Fibroblast of villous mesenchyme (primary cell): ENCODE data around the gene AFDN. TPM values are rescaled to one million over a fixed set of nuclear protein-coding genes. Genes with fewer than 3 reads are reported as not detected.

ENCODE experiments used
- DNase-seq: peaks from one replicate; pipeline ENCODE4 v3.0.0-alpha.2; 2010; ENCODE audit warnings: low read depth
- H3K4me3 ChIP-seq: 2 replicates; pipeline ENCODE4 v1.5.1; 2011; ENCODE audit warnings: low read depth, mild to moderate bottlenecking, low read length
- total RNA-seq: library from RNA; depleted of rRNA; stranded (reverse); fragments of >200 nt; gene quantifications from 2 replicates; pipeline ENCODE4 v1.2.3, GENCODE V29; 2012
- TF ChIP-seq, protein P1 (sequence below): IDR thresholded peaks from 2 replicates; pipeline ENCODE4 v1.5.1; 2012; ENCODE audit warnings: low read depth, mild to moderate bottlenecking, low read length; ENCODE audit not compliant: insufficient read depth

AFDN gene
- total RNA-seq, 1 donor: 37.1 TPM

DNA sequence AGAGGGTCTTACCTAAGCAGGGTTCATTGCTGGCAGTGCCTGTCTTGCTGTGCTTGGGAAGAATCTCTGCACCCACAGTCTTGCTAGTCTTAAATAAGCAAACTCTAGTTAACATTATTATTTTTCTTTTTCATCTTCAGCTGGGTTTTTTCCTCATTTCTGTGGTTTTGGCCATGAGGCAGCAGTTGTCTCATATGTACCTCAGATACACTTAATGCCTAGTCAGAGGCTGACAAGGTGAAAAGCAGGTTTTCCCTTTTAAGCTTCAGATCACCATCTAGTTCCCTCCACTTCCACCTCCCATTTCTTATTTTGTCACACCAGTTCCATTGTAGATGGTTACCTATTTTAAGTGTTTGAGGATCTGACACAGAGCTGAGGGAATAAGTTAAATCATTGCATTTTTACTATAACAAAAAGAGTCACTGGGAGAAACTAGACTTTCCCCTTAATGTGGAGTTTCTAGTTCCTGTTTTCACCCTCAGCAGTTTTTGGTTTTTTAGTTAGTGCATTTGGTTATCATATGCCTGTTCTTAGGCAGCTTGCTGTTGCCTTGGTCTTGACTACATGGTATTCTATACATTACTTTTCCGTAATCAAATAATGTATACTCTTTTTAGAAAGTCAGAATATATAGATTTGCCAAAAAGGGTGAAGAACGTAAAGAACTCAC, 46.0 kb downstream of the AFDN start:
- no peak for DNase-seq
- H3K4me3 ChIP-seq: no peak overlapping the region
- TF ChIP-seq, protein P1, sequence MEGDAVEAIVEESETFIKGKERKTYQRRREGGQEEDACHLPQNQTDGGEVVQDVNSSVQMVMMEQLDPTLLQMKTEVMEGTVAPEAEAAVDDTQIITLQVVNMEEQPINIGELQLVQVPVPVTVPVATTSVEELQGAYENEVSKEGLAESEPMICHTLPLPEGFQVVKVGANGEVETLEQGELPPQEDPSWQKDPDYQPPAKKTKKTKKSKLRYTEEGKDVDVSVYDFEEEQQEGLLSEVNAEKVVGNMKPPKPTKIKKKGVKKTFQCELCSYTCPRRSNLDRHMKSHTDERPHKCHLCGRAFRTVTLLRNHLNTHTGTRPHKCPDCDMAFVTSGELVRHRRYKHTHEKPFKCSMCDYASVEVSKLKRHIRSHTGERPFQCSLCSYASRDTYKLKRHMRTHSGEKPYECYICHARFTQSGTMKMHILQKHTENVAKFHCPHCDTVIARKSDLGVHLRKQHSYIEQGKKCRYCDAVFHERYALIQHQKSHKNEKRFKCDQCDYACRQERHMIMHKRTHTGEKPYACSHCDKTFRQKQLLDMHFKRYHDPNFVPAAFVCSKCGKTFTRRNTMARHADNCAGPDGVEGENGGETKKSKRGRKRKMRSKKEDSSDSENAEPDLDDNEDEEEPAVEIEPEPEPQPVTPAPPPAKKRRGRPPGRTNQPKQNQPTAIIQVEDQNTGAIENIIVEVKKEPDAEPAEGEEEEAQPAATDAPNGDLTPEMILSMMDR: no peak

DNA sequence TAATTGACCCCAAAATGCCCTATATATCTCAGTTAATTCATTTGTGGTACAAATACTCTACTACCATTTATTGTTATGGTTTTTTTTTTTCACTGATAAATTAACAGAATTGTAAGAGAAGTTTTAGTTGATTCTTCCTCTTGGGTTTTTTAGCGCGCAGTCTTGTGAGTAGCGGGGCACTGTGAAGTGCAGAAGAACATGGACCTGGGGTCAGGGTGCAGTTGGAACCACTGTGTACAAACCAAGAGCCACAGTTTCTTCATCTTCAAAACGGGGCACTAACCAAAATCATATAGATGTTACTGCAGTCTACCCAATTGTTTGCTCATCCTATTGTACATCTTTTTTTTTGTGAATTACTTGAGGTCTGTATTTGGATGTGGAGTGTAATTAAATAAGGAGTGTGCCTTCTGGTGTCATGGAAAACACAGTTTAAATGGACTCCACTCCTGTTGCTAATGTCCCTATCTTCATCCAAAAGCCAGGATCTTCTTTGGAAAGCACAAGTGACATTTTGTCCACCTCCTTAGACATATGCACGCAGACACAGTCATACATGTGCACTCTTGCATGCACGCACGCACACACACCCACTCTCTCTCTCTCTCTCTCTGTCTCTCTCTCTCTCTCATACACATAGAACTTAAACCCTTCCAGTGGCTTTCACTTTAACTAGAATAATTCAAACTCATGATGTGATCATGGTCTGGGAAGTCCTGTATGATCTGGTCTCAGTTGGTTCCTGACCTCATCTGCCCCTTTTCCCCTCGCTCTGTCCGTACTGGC, 51.5 kb downstream of the AFDN start:
- H3K4me3 ChIP-seq: no peak overlapping the region
- TF ChIP-seq, protein P1: no peak
- DNase-seq: no peak

DNA sequence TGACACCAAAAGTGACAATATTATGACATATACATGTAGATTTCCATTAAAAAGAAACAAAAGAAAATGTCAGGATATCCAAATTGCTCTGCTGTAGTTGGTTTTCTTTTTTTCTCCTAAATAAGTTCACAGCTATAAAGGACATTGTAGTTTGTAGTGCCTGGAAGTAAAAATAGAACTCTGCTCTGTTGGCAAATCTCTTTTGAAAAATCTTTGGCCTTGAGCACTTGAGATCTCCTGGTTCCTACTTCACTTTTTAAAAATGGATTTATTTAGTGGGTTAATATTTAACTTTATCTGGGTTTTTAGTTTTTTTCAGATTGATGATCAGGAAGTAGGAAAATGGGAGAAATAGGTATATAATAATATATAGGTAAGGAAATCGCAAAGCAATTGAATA, 52.9 kb downstream of the AFDN start:
- TF ChIP-seq, protein P1: no peak
- DNase-seq: no peak
- H3K4me3 ChIP-seq: no peak overlapping the region

DNA sequence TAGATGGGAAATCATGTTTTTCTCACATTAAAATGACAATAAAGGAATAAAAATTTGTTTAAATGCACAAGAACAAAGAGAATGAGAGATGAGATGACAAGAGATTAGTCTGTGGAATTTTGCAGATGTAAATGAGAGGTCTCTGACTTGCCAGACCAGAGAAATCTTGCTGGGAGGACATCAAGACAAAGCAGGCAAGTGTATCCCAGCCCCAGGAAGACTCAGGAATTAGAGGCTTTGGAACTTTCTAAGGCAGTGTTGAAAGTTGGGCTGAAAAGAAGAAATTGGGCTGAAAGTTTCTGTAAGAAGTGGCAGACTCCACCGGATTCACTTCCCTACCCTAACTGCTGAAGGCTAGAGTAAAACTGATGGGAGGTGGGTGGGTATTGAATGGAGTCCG, 54.6 kb downstream of the AFDN start:
- TF ChIP-seq, protein P1: no peak
- no peak overlapping the region for H3K4me3 ChIP-seq
- no peak for DNase-seq

DNA sequence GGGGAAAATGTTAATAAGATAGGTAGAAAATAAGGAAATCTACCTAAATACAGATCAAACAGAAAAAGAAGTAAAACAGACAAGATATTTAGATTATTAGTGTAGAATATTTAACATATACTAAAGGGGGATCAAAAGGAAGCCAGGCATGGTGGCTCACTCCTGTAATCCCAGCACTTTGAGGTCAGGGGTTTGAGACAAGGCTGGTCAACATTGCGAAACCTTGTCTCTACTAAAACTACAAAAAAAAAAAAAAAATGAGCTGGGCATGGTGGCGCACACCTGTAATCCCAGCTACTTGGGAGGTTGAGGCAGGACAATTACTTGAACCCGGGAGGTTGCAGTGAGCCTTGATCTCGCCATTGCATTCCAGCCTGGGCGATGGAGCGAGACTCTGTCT, 55.5 kb downstream of the AFDN start:
- DNase-seq: no peak
- TF ChIP-seq, protein P1: no peak
- H3K4me3 ChIP-seq: no peak overlapping the region

DNA sequence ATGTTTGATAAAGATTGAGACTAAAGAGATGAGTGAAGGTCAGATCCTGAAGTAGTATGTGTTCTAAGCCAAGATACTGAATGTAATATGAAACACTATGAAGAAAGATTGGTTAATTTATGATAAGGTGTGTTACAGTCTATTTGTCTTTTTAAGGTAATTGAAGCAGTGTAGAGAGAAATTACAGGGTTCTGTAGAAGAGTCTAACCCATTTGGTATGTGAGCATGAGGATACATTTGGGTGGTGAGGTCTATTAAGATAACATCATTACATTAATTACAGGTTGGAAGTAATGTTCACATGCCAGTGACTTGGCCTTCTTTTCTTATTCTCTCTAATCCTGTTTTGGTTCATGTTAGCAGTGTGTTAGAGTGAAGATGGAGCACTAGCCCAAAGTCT, 61.4 kb downstream of the AFDN start:
- no peak overlapping the region for H3K4me3 ChIP-seq
- TF ChIP-seq, protein P1: no peak
- DNase-seq: no peak
